GM12891 (cell line): ENCODE data around the gene HOXA3.

Experiments
- DNase-seq: peaks from one replicate; pipeline ENCODE4 v3.0.0; 2011; ENCODE audit warnings: low spot score; ENCODE audit not compliant: insufficient read length
- FAIRE-seq: peaks from 2 replicates; lab custom pipeline; 2011; peaks lifted over from hg19 to GRCh38; lab: Jason Lieb, UNC
- PAX5 ChIP-seq: IDR thresholded peaks from 2 replicates; pipeline ENCODE4 v1.6.1; 2011; ENCODE audit warnings: low read length, moderate library complexity, mild to moderate bottlenecking; ENCODE audit not compliant: insufficient read depth, severe bottlenecking
- POLR2A ChIP-seq: IDR thresholded peaks from 2 replicates; pipeline ENCODE4 v1.6.1; 2011; ENCODE audit warnings: low read depth, low read length, control low read depth
- POLR2AphosphoS5 ChIP-seq: IDR thresholded peaks from 2 replicates; pipeline ENCODE4 v1.6.1; 2011; ENCODE audit warnings: low read depth, low read length, control low read depth
- POU2F2 ChIP-seq: IDR thresholded peaks from 2 replicates; pipeline ENCODE4 v1.6.1; 2011; ENCODE audit warnings: low read depth, mild to moderate bottlenecking, control low read depth, low read length, moderate library complexity
- SPI1 ChIP-seq: IDR thresholded peaks from 2 replicates; pipeline ENCODE4 v1.6.1; 2011; ENCODE audit warnings: low read depth, low read length, control low read depth
- TAF1 ChIP-seq: IDR thresholded peaks from 2 replicates; pipeline ENCODE4 v1.6.1; 2011; ENCODE audit warnings: low read depth, low read length, control low read depth

The HOXA3 gene

DNA sequence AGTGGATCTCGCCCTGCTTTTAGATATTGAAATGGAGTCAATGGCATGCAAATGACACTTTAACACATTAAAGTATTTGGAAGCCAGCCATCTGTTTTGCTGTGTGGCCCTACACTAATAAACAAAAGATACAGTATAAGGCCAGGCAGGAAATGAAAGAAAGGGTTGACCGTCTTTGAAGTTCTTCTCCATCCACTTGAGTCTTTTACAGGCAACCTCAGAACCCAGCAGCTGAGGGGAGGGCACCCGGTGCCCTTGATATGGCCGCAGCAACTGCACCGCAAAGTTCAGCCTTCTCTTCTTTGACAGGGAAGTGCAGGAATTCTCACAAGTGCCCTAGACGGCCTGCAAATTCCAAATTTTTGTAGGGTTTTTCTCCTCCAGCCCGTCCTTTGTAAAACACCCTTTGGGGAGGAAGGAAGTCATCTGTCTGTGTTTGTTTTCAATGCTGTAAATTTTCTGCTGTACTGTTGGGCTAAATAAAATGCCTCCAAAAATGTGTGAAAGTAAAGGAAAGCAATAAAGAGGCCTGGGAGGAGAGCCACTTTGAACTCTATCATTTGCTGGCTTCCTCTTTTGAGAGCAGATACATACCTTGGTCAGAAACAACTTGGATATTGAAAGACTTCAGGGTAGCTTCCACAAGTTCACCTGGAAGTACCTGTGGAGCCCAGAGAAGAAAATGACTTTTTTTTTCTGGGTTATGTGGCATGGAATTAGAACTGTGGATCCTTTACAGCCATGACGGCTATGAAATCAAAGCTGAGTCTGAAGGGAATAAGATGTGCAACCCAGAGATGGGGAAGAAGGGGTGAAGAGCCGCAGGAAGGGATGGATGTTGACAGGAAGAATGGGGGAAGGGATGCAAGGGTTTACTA lies 60.2 kb downstream of the HOXA3 start:
- FAIRE-seq: no peak
- TF ChIP-seq TAF1: no peak
- no peak for TF ChIP-seq POLR2AphosphoS5
- TF ChIP-seq PAX5: no peak
- TF ChIP-seq POLR2A: no peak
- no peak for TF ChIP-seq SPI1
- no peak for TF ChIP-seq POU2F2
- no peak for DNase-seq

DNA sequence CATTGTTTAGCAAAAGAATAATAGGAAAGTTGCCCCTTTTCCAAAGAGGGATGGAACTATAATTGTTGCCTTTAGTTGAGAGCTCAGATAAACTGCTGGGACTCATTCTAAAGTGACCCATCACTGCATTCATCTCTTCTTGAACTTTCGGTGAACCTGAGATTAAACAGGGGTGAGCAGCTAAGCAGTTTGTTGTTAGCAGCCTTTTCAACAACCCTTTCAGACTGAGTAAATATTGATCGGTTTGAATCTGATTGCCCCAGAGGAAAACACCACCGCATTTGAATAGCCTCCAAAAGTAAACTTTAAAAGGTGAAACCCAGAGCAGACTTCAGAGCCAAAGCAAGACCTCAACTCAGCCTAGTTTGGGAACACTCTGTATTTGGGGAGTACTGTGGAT lies 61.3 kb downstream of the HOXA3 start:
- DNase-seq (no peak), FAIRE-seq (no peak)
- TF ChIP-seq POLR2AphosphoS5 (no peak), POLR2A (no peak)

DNA sequence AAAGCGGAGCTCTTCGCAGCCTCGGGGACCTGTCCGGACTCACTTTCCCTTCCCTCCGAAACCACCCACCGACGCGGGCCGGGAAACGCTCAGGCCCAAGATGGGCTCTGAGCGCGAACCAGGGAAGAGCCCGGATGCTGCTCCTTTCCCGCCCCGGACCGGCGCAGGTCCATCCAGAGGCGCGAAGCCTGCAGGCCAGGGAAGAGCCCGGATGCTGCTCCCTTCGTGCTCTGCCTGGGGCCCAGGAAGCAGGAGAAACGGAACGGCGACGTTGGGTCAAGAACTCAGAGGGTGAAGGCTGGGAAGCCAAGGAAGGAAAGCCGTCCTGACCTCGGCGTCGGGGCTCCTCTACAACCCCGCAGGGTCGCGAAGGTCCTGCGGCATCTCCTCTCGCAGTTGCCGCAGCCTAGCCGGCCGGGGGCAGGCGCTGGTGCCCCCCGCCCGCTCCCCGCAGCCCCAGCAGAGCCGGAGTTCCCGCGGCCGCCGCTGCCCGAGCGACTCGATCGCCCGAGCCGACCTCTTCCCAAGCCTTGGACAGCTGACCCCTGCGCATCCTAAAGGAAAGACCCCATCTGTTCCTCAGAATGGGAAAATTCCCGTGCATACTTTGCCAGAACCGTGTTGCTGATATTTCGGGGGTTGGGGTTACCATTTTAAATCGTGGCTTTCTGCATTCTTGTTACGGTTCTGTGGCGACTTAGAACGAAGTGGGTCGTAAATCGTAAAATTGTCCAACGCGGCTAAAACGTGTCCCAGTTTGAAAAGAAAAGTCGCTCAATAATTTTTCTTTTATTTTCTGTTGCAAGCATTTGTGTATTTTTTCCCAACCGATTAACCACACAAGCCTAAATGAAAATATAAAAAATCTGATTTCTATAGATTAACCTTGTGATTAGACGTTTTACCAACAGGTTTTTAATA lies 64.1 kb downstream of the HOXA3 start:
- FAIRE-seq: no peak
- DNase-seq: no peak
- TF ChIP-seq POLR2AphosphoS5 (no peak), PAX5 (no peak), TAF1 (no peak), POU2F2 (no peak)

DNA sequence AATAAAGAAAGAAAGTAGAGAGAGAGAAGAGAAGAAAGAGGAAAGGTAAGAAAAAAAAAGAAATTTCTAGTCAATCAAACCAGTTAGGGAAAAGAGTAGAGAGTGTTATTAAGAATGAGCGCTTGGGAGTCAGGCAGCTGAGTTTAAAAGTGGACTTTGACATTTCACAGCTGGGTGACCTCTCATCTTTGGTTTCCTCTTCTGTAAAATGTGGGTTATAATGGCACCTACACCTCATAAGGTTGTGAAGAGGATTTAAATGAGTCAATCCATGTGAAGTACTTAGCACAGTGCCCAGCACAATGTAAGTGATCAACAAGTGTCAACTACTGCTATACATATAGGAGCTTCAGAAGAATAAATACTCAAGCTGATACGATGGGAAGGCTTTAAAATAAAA lies 68.7 kb downstream of the HOXA3 start:
- DNase-seq (no peak), FAIRE-seq (no peak)
- TF ChIP-seq SPI1: no peak
- no peak for TF ChIP-seq PAX5
- no peak for TF ChIP-seq TAF1
- TF ChIP-seq POLR2AphosphoS5: no peak

DNA sequence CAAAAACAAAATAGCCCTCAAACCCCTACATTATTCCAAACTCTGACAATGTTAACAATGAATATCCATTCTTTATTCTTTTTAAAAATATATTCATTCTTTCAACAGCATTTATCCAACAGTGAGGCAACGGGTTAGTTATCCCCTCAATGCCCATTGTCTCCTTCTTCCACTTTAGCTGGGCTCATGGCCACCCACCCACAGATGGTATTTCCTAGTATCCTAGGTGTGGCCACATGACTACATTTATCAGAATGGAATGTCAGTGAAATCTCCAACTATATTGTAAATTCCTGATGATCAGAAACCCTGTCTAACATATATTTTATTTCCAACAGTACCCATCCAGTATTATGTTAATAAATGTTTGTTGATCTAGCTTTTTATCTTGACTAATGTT lies 70.2 kb downstream of the HOXA3 start:
- no peak for TF ChIP-seq POLR2A
- TF ChIP-seq POU2F2: no peak
- no peak for TF ChIP-seq SPI1
- no peak for TF ChIP-seq POLR2AphosphoS5
- no peak for TF ChIP-seq PAX5
- DNase-seq (no peak), FAIRE-seq (no peak)

DNA sequence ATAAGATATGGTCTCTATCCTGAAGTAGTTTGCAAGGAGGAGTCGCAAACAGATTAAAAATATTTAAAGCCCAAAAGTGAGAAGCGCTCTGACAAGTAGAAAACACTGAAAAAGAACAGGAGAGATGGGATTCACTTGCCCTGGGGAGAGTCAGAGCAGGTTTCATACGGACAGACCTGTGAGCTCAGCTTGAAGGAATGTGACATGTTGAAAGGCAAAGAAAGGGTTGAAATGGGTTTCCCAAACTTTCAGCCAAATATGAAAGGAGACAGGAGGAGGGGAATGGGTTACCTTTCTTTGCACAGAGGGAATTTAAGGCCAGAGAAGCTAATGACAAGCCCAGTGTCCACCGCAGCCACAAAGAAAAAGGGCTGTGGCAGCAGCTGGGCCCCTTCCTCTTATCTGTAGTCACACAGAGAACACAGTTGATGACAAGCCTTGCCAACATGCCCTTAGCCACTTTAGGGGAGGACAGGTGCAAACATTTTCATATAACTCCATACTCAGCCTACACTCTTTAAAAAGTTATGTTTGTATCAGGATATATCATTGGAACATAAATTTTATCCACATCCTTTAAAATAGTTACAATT lies 71.4 kb downstream of the HOXA3 start:
- DNase-seq (no peak), FAIRE-seq (no peak)
- TF ChIP-seq TAF1 (no peak), POLR2A (no peak), PAX5 (no peak), SPI1 (no peak), POLR2AphosphoS5 (no peak), POU2F2 (no peak)

DNA sequence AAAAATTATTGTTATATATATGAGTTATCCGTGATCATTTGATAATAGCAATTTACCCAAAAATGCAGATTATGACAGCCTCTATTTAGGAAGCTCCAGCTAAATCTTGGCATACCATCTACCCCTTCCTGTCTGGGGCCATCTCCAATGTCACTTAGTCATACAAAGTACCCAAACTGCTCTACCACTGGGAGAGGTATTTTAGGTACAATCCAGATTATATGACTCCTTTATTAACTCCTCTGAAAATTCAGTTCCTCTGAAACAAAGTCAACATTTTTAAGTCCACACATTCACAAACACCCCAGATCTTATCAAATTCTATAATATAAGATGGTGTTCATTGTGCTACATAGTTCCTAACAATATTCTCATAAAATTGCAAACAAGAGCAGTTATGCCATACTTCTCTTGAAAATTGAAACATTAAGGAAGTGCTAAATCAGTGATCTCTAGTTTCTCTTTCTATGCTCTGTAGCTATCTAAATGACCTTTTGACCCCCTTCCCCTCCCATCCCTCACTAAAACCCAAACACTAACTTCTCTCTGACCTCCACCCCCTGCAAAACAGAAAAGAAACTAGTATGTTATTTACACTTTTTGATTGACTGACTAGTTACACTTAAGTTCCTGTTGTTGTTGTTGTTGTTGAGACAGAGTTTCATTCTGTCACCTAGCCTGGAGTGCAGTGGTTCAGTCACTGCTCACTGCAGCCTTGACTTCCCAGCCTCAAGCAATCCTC lies 73.0 kb downstream of the HOXA3 start:
- FAIRE-seq (no peak), DNase-seq (no peak)
- TF ChIP-seq SPI1: peak; percentile 14; the same call in 1 of the 2 replicates
- TF ChIP-seq TAF1: no peak

DNA sequence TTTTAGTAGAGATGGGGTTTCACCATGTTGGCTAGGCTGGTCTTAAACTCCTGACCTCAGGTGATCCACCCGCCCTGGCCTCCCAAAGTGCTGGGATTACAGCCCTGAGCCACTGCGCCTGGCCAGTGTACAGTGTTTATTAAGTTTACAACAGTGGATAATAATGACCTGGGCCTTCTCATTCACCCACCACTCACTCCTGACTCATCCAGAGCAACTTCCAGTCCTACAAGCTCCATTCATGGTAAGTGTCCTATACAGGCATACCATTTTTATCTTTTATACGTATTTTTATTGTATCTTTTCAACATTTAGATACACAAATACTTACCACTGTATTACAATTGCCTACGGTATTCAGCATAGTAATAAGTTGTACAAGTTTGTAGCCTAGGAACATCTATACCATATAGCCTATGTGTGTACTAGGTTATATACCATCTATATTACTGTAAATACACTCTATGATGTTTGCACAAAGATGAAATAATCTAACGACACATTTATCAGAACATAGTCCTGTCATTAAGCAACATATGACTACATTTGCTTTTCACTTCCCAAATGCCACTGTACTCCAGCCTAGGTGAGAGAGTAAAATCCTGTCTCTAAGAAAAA lies 73.7 kb downstream of the HOXA3 start:
- no peak for FAIRE-seq
- no peak for TF ChIP-seq POU2F2
- DNase-seq: no peak

DNA sequence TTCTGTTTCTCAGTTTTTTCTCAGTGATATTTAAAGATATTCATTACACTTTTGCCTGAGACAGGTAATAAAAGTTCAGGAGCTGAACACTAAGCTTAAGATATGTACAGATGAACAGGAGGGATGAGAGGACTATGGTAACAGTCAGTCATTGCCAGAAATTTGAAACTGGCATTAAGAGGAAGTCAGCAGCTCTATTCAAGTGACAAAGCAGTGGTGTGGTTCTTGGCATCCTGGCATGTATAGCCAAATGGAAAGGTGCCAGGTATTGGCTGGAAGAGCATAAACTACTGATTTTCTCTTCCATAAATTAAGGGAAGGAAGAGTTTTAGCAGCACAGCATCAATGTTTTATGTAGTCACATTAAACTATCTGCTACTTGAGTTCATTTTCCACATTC lies 79.3 kb downstream of the HOXA3 start:
- TF ChIP-seq TAF1: no peak
- TF ChIP-seq POU2F2: no peak
- TF ChIP-seq SPI1: no peak
- no peak for TF ChIP-seq PAX5
- no peak for TF ChIP-seq POLR2AphosphoS5
- no peak for TF ChIP-seq POLR2A
- FAIRE-seq (no peak), DNase-seq (no peak)
